Measurements from ENCODE around the gene MRS2.
"Not testable (repeated sequence)": the region's sequence is repeated elsewhere in the genome, so short reads cannot be mapped to it uniquely, and the experiment has no call there.

Gene MRS2

DNA sequence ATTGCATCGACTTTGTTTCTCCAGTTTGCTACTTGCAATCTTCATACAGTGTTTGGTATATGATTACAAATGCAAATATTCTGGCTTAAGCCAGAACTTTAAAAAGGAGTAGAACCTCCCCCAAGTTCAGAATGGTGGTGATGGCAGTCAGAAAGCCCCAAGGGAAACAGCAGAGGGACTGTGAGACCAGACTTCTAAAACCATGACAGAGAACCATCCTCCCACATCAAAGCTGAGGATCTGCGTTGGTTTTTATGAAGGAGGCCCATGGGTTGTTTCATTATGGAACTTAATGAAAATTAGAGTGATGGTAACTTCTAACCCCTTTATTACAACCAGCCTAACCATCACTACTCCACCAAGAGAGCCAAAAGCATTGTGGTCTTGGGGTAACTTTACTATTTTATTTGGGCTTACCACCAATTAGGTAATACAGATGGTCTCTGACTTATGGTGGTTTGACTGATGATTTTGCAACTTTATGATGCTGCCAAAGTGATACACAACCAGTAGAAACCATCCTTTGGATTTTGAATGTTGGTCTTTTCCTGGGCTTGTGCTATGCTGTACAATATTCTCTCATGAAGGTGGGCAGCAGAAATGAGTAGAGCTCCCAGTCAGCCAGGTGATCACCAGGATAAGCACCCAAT is 10.9 kb upstream of the MRS2 start:
- DNase-seq, result no peak

DNA sequence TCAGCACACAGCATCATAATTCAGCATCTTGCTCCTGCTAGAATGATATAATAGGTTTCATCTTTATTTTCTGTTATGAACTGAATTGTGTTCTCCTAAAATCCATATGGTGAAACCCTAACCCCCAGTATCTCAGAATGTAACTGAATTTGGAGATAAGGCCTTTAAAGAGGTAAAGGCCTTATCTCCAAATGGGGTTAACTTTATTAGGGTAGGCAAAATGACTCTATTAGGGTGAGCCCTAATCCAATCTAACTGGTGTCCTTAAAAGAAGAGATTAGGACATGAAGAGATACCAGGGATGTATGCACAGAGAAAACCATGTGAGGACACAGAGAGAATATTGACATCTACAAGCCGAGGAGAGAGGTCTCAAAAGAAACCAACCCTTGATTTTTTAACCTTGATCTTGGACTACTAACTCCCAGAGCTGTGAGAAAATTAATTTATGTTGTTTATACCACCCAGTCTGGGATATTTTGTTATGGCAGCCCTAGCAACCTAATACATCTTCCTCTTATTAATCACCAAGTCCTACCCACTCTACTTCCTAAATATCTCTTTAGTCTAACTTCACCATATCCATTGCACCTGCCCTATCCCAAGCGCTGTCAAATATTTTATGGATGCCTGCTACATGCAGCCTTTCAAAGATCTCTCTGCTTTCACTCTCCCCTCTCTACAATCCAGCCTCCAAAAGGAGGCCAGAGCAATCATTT is 8.5 kb upstream of the MRS2 start:
- DNase-seq, result no peak

DNA sequence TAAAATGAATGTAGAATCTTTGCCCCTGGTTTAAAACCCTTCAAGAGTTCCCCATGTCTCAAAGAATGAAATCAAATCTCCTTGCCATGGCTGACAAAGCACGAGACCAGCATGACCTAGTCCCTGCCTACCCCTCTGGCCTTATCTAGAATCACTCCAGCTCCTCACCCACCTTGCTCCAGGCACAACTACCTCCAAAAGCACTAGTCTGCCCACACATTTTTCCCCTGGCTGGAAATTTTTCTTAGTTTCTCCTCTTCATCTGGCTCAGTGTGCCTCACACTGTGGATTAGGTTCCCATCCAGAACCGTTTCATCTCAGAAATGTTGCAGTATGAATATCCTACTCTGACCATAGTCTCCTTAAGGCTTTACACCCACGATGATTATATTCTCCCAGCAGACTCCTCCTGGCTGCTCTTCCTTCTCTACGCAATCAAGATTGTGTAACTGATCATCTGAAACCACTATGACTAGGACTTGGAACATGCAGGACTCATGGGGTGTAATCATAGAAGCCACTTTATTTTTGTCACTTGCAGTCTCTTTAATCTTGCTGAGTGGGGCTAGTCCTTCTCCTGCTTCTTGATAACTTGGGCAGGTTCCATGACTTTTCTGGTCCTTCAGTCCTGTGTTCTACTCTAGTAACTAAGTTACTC is 7.8 kb upstream of the MRS2 start:
- DNase-seq, result peak in 1 of 2 donors; percentile 3

DNA sequence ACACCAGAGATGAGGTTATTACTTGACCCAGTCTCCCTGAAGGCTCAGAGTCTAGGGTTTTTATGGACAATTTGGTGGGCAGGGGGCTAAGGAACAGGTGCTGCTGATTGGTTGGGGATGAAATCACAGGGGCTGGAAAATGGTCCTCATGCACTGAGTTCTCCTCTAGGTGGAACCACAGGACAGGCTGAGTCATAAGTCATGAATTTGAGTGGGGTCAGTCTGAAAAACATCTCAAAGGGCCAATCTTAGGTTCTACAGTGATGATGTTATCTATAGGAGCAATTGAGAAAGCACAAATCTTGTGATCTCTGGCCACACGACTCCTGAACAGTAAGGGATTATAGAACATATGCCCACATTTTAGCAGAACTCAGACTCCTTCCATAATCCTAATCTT is 5.9 kb upstream of the MRS2 start:
- no peak for DNase-seq

DNA sequence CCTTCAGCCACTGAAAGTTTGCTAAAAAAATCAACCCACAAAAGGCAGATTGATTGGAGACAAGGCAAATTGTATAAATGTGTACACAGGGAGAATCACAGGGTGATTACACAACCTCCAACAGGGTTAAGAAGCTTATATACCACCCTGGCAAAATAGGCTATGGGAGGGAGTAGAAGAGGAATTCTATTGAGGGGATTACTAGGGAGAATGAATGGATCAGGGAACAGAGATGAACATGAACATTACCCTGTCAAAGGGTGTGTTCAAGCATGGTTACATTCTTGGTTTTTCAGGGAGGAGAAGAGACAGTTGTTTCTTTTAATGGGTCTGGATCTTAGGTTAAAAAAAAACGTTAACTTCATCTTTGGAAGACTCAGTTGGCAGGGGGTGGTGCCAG is 5.1 kb upstream of the MRS2 start:
- DNase-seq, result no peak

DNA sequence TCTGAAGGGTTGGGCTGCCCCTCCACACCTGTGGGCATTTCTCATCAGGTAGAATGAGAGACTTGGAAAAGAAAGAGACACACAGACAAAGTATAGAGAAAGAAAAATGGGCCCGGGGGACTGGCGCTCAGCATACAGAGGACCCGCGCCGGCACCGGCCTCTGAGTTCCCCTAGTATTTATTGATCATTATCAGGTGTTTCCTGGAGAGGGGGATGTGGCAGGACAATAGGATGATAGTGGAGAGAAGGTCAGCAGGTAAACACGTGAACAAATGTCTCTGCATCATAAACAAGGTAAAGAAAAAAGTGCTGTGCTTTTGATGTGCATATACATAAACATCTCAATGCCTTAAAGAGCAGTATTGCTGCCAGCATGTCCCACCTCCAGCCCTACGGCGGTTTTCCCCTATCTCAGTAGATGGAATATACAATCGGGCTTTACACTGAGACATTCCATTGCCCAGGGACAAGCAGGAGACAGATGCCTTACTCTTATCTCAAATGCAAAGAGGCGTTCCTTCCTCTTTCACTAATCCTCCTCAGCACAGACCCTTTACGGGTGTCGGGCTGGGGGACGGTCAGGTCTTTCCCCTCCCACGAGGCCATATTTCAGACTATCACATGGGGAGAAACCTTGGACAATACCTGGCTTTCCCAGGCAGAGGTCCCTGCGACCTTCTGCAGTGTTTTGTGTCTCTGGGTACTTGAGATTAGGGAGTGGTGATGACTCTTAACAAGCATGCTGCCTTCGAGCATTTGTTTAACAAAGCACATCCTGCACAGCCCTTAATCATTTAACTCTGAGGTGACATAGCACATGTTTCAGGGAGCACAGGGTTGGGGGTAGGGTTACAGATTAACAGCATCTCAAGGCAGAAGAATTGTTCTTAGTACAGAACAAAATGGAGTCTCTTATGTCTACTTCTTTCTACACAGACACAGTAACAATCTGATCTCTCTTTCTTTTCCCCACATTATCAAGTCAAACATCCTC is 2.4 kb upstream of the MRS2 start:
- not testable (repeated sequence) for DNase-seq

DNA sequence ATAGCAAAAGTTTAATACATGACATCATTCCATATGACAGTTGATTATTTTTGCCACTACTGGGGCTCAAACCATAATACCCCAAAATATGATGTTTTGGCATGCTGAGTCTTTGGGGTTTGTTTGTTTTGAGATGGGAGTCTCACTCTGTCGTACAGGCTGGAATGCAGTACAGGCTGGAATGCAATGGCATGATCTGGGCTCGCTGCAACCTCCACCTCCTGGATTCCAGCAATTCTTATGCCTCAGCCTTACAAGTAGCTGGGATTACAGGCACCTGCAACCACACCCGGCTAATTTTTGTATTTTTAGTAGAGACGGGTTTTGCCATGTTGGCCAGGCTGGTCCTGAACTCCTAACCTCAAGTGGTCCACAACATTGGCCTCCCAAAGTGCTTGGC is 1.3 kb upstream of the MRS2 start:
- no peak for DNase-seq

DNA sequence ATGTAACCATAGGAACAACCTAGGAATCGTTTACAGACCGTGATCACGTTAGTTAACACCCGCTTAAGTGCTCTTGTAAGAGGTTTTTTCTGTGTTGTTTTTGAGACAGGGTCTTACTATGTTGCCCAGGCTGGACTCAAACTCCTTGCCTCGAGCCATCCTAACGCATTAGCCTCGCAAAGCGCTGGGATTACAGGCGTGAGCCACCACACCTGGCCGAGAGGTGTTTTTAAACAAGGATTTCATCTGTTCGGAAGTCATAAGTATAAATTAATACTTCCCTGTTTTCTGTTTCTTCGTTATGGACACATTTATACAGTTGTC is 727 bp downstream of the MRS2 start:
- peak in 1 of 2 donors; percentile 4 for DNase-seq

DNA sequence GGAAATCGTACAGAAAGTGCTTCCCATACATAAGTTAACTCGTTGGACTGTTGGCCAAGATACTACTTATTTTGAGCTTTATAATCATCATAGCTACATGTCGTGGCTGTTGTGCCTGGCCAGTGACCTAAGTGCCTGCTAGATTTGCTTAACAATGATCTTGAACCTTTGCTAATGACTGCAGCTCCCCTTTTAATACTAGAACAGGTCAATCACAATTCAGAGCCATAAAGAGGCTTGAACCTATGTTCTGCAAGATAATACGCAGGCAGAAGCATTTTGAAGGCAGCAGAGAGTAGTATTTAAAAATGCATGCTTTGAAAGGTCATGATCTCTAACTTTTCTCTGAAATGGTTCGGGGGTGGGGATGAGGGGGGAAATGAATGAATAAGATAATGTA is 2.5 kb downstream of the MRS2 start:
- DNase-seq, result no peak

DNA sequence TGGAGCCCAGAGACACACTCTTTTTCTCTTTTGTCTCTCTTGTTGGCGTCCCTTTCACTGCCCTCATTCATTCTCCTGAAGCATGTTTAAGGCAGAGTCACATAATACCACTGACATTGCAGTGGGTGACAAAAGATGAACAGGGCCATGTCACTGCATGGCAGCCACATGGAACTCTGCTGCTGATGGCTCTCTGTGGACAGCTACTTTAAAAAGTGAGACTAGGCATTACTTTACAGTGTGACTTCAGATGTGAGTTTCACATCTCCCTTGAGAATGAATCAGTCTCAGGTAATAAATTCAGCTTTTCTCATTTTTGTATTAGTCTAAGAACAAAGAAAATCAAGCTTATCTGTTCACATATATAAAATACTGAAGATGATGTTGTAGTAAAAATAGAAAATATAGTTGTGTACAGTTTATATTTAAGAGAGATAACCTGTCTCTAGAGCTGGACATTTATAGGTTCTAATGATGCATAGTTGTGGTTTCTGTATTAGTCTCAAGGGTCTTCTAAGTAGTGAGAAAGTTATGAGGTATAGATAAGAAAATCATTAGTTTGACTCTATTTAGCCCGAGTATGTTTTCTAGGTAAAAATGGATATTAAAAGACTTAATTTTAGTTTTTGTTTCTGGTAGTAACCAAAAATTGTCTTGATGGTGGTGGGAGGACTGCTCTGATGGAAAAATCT is 6.1 kb downstream of the MRS2 start:
- no peak for DNase-seq

DNA sequence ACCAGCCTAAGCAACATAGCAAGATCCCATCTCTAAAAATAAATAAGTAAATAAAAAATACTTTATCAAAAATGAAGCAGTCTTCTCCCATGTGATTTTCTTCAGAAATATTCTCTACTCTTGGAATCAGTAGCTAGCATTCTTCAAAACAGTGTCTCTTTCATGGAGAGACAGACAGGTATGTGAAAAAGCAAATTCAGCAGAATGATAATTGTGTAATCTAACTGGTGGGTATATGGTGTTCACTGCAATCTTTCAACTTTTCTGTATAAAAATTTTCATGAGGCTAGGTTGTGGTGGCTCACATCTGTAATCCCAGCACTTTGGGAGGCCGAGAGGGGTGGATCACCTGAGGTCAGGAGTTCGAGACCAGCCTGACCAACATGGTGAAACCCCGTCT is 7.9 kb downstream of the MRS2 start:
- DNase-seq, result no peak

DNA sequence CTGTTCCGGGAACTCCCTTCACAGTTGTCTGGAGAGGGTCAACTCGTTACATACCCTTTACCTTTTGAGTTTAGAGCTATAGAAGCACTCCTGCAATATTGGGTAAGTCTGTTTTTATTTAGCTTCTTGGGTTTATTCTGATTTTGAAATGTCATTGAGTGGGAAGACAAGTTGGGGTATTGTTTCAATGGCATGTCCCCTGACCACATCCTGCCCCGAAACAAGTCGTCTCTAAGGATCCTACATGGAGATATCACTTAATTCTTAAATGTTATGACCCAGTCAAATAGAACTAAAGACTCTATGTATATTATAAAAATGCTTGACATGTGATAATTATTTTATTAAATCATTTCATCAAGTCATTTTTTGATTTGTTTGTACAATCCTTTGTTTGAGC is 9.6 kb downstream of the MRS2 start:
- DNase-seq, result no peak

DNA sequence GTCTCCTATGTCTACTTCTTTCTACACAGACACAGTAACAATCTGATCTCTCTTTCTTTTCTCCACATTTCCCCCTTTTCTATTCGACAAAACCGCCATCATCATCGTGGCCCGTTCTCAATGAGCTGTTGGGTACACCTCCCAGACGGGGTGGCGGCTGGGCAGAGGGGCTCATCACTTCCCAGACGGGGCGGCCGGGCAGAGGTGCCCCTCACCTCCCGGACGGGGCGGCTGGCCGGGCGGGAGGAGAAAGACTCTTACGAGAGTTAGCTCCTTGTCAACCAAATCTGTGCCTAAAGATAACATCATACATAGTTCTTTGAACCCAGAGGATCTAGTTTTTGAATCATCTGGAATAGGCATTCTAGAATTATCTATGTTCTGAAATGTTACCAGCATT is 11.8 kb downstream of the MRS2 start:
- DNase-seq, result not testable (repeated sequence)

DNA sequence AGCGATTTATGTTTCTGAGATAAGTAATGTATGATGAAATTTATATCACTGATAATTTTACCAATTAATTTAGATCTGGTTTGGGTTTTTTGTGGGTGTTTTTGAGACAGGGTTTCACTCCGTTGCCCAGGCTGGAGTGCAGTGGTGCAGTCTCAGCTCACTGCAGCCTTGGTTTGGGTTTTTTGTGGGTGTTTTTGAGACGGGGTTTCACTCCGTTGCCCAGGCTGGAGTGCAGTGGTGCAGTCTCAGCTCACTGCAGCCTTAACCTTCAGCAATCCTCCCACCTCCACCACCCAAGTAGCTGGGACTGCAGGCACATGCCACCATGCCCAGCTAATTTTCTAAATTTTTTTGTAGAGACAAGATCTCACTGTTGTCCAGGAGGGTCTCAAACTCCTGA is 13.0 kb downstream of the MRS2 start:
- no peak for DNase-seq

DNA sequence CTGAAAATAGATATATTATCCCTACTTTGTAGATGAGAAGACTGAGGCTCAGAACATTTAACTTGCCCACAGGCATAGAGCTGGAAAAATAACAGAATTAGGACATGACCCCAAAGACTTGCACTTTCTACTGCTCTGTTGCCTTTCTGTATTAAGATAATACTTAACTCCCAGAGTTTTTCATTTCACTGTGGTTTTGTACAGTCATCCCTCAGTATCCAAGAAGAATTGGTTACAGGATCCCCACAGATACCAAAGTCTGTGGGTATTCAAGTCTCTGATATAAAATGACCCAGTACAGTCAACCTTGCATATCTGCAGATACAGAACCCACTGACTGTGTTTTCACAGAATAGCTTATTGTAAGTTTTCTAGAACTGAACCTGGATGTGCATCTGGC is 16.8 kb downstream of the MRS2 start:
- DNase-seq, result no peak

DNA sequence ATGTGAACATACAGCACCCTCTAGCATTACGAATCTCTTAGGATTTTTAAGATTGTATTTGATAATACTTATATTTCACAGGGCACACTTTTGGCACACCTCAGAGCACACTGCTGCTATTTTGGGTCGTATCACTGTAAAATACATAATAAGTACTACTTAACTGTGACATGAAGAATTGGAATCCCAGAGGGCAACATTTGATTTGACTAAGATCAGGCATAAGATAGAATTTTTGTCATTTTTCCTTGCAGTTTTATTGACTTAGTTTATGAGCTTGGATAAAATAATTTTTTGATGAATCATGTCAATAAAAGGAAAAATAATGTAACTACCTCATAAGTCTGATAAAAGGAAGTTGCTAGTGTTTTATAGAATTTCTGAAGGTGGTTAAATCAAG is 22.4 kb downstream of the MRS2 start:
- DNase-seq, result no peak

DNA sequence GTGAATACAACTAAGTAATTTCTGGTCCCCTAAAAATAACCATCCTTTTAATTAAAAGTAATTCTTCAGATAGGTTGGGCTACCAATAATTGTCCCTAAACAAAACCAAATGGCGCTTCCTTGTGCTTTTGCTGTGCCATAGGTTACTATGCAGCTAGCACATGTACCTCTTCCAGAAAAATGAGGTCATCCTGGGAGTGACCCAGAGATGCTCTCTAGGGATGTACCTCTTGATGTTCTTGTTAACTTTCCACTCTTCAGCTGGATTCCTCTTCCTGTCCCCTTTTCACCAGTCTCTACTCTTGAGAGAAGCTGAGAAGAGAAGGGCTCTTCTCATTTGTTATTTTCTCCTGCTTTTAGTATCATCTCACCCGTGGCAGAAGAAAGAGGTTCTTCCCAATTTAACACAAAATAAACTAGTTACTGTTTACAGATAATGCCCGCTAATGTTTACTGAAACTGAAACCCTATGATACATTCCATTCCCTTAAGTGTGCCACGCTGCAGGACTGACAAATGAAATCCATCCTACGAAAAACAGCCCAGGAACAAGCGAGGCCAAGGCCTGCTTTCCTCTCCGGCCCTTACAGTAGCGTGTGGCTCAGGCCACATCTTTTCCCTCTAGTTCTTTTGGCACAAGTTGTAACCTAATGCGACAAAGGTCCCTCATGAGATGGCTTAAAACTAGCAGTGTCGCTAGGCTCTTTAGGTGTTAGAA is 24.2 kb downstream of the MRS2 start:
- DNase-seq, result no peak

DNA sequence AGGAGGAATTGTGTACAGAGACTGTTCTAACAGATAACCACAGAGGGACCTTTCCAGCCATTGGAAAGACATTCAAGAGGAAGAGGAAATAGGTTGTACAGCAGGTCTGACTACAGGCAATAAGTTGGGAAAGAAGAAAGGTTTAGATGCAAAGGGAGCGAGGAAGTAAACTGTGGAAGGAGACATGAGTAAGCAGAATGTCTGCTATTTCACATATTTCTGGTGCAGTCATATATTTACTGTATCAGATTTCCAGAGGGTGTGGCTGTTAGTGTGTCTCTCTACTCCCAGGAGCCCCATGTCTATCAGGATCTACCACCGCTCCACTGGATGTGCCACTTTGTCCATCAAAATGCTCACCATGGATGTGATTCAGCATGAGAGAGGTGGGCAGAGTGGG is 25.9 kb downstream of the MRS2 start:
- DNase-seq, result no peak

DNA sequence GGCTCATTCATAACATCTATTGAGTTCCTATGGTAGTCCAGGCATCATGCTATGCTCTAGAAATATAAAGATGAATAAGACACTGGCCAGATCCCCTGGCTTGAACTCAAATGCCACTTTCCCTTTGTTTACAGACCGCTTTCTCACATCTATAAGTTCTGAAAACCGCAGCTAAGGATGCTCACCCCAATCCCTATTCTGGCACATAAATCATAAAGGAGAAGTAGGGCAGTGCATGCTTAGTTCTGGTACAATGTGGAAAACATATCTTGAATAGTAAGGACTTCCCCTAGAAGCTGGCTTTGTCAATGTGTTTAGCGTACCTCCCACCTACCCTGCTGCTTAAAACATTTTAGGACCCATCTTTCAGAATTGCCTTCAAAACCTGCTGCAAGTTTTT is 26.4 kb downstream of the MRS2 start:
- no peak for DNase-seq

DNA sequence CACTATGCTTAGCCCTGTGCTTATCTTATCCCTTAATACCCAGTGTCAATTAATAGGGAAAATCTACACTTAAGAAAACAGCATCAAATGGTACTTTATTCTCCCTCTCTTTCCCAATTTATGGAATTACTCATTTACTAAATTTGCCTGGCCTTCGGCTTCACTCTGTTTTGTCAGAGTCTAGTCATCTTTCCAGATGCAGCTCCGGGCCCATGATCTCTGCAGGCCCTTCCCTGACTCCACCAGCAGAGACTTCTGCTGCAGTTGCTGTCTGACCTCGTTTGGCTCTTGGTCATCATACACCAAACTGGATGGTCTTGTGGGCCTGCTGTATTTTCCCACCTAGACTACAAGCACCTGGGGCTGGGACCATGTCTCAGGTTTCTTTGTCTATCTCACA is 27.4 kb downstream of the MRS2 start:
- DNase-seq, result no peak

DNA sequence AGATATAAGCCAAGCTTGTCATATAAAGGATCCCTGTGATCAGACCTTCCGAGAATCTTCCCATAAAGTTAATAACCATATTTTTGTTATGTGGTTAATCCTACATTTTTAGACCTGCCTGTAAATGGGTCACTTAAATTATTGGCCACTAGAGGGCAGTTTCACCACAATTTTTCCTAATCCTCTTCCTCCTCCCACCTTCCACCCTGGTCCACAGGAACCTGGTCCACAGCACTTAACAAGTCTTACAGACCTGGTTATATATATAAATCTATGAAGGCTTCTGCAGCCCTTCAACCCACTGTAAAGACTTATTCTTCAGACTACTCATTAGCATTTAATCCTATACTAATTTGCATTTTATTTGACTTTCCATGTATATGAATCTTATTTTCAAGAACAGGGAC is 28.3 kb downstream of the MRS2 start:
- no peak for DNase-seq

DNA sequence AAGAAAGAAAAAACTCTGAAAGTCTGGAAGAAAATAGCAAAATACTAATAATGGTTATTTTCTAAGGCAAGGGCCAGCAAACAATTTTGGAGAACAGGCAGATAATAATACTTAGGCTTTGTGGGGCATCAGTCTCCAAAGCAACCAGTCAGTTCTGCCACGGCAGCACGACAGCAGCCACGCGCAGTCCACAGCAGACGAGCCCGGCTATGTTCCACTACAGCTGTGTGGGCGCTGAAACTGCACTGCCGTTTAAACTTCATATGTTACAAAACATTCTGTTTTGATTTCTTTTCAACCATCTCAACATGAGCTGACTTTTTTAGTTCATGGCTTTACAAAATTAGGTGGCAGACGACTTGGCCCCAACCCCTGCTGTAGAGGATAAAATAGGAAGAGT is 29.9 kb downstream of the MRS2 start:
- no peak for DNase-seq
